ENCODE results near the gene IFFO2. TPM values are rescaled to one million over a fixed set of nuclear protein-coding genes. Genes with fewer than 3 reads are reported as not detected.

Gene IFFO2
- total RNA-seq, 1 experiment from 2014 or later = 15.6 TPM

DNA sequence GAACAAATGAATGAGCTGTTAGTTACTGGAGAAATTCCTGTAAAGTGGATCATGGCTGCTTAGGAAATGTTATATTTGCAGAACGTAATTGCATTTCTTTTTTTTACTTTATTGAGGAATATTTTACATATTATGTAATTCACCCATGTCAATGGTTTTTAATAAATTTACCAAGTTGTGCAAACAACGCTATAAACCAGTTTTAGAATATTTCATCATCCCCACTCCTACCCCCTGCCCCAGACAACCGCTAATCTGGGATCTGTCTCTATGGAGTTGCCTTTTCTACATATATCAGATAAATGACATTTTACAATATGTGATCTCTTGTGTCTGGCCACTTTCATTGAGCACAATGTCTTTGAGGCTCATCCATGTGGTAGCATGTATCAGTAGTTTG, 4.3 kb upstream of the IFFO2 start:
- peaks cover 2 to 13% of the 10 kb centered on the region in 2 experiments; a peak in 2 of 4 replicates for H3K4me1 ChIP-seq (ENCODE audit: control insufficient read depth in 1 of 2, insufficient read depth in 2 of 2, low read length in 2 of 2)
- ChIA-PET RAD21 (ENCODE audit: low non-redundant PET in 1 of 2, low total read pairs in 2 of 2, uncharacterized antibody in 2 of 2, unreplicated experiment in 2 of 2) (no interaction called here), CTCF (no interaction called here), POLR2A (no interaction called here)
- no peaks in the 10 kb centered on the region for H3K9me2 ChIP-seq (ENCODE audit: insufficient read depth)
- no peak overlapping the region for H3K4me3 ChIP-seq (replicated peaks in 1 of 2; ENCODE audit: low read depth in 1 of 2, low read length in 2 of 2)
- DNase-seq (ENCODE audit: low read depth, low spot score) (no peak), ATAC-seq (no peak)
- intact Hi-C loops (cut with micrococcal nuclease) = no loop called here
- H3K4me2 ChIP-seq (ENCODE audit: low read length) = no peak overlapping the region
- no peaks in the 10 kb centered on the region for H4K20me1 ChIP-seq (ENCODE audit: insufficient read depth)
- no peak overlapping the region for H2AFZ ChIP-seq (ENCODE audit: low read depth, low read length, poor library complexity, severe bottlenecking)
- TF ChIP-seq SP1 (IDR thresholded peaks at IDR 0.05; ENCODE audit: low read depth) (no peak), EZH2phosphoT487 (IDR thresholded peaks at IDR 0.05; ENCODE audit: borderline replicate concordance) (no peak), POLR2A (IDR thresholded peaks at IDR 0.05; ENCODE audit: borderline replicate concordance, extremely low read depth, insufficient read depth, insufficient read length) (no peak), ELF1 (IDR thresholded peaks at IDR 0.05; ENCODE audit: borderline replicate concordance, low read depth) (no peak), SRF (IDR thresholded peaks at IDR 0.05; ENCODE audit: low read depth) (no peak), RAD21 (IDR thresholded peaks at IDR 0.05; ENCODE audit: low read depth) (no peak), CEBPB (IDR thresholded peaks at IDR 0.05; ENCODE audit: low read depth) (no peak), JUND (IDR thresholded peaks at IDR 0.05) (no peak), CBX3 (IDR thresholded peaks at IDR 0.05; ENCODE audit: low read depth) (no peak), ZFX (IDR thresholded peaks at IDR 0.05) (no peak), EGR1 (IDR thresholded peaks at IDR 0.05; ENCODE audit: low read depth) (no peak), SIN3A (IDR thresholded peaks at IDR 0.05; ENCODE audit: low read depth) (no peak)
- TF ChIP-seq, protein P1, sequence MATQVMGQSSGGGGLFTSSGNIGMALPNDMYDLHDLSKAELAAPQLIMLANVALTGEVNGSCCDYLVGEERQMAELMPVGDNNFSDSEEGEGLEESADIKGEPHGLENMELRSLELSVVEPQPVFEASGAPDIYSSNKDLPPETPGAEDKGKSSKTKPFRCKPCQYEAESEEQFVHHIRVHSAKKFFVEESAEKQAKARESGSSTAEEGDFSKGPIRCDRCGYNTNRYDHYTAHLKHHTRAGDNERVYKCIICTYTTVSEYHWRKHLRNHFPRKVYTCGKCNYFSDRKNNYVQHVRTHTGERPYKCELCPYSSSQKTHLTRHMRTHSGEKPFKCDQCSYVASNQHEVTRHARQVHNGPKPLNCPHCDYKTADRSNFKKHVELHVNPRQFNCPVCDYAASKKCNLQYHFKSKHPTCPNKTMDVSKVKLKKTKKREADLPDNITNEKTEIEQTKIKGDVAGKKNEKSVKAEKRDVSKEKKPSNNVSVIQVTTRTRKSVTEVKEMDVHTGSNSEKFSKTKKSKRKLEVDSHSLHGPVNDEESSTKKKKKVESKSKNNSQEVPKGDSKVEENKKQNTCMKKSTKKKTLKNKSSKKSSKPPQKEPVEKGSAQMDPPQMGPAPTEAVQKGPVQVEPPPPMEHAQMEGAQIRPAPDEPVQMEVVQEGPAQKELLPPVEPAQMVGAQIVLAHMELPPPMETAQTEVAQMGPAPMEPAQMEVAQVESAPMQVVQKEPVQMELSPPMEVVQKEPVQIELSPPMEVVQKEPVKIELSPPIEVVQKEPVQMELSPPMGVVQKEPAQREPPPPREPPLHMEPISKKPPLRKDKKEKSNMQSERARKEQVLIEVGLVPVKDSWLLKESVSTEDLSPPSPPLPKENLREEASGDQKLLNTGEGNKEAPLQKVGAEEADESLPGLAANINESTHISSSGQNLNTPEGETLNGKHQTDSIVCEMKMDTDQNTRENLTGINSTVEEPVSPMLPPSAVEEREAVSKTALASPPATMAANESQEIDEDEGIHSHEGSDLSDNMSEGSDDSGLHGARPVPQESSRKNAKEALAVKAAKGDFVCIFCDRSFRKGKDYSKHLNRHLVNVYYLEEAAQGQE (IDR thresholded peaks at IDR 0.05; ENCODE audit: low read depth) = no peak
- TF ChIP-seq, protein P2, sequence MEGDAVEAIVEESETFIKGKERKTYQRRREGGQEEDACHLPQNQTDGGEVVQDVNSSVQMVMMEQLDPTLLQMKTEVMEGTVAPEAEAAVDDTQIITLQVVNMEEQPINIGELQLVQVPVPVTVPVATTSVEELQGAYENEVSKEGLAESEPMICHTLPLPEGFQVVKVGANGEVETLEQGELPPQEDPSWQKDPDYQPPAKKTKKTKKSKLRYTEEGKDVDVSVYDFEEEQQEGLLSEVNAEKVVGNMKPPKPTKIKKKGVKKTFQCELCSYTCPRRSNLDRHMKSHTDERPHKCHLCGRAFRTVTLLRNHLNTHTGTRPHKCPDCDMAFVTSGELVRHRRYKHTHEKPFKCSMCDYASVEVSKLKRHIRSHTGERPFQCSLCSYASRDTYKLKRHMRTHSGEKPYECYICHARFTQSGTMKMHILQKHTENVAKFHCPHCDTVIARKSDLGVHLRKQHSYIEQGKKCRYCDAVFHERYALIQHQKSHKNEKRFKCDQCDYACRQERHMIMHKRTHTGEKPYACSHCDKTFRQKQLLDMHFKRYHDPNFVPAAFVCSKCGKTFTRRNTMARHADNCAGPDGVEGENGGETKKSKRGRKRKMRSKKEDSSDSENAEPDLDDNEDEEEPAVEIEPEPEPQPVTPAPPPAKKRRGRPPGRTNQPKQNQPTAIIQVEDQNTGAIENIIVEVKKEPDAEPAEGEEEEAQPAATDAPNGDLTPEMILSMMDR (IDR thresholded peaks at IDR 0.05 in 2 of 3, conservative IDR thresholded peaks at IDR 0.05 in 1 of 3; ENCODE audit: borderline replicate concordance in 1 of 3, insufficient read depth in 1 of 3, low read depth in 2 of 3, low read length in 2 of 3) = no peak
- H3K36me3 ChIP-seq (ENCODE audit: control insufficient read depth in 1 of 2, insufficient read depth in 2 of 2, low read length in 2 of 2) = no peaks in the 10 kb centered on the region
- no peak overlapping the region for H3K27ac ChIP-seq (ENCODE audit: low read depth, low read length)
- no peaks in the 10 kb centered on the region for H3K79me2 ChIP-seq (ENCODE audit: insufficient read depth, low read length)
- H3K9me3 ChIP-seq (ENCODE audit: control insufficient read depth in 1 of 2, insufficient read depth in 1 of 2, low read depth in 1 of 2, low read length in 2 of 2) = no peaks in the 10 kb centered on the region
- no peak overlapping the region for H3K9ac ChIP-seq (ENCODE audit: low read length)
- no peaks in the 10 kb centered on the region for H3K27me3 ChIP-seq (ENCODE audit: insufficient read depth, low read length)
- no TSS peak for BruUV-seq (replicated peaks)
